Measurements from ENCODE around the gene WDR26. TPM values are rescaled to one million over a fixed set of nuclear protein-coding genes. Genes with fewer than 3 reads are reported as not detected.

The WDR26 gene
- total RNA-seq, 1 donor from 2014 or later, result 106 TPM

DNA sequence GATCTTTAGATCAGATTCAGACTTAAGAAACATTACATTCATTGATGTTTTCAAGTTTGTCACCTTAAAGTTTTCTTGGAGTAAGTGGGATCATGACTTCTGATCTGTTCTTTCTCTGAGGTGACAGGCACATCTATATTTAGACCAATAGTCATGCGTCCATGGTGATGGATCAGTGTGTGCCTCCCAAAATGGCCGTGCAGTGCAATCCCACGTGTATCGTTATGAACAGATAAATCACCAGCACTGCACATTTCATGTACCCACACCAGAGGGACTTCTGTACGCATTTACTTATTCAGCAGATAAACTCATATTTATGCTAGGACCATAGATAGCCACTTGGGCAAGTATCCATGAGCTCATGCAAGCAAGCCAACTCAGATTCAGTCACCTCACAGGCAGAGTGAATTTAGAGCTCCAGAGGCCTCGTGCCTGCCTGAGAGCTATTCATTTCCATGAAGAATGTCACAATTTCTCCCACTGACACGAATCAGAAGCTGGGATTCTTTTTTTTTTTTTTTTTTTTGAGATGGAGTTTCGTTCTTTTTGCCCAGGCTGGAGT, 13.9 kb upstream of the WDR26 start:
- Mint-ChIP-seq H3K4me3 (ENCODE audit: unreplicated experiment) (no peak overlapping the region), H3K4me1 (ENCODE audit: unreplicated experiment) (peaks cover 9% of the 10 kb centered on the region), H3K36me3 (ENCODE audit: unreplicated experiment) (no peaks in the 10 kb centered on the region), H3K9me3 (ENCODE audit: unreplicated experiment) (no peaks in the 10 kb centered on the region), H3K27ac (ENCODE audit: unreplicated experiment) (no peak overlapping the region), H3K27me3 (ENCODE audit: unreplicated experiment) (no peaks in the 10 kb centered on the region)
- TF ChIP-seq, protein P1, sequence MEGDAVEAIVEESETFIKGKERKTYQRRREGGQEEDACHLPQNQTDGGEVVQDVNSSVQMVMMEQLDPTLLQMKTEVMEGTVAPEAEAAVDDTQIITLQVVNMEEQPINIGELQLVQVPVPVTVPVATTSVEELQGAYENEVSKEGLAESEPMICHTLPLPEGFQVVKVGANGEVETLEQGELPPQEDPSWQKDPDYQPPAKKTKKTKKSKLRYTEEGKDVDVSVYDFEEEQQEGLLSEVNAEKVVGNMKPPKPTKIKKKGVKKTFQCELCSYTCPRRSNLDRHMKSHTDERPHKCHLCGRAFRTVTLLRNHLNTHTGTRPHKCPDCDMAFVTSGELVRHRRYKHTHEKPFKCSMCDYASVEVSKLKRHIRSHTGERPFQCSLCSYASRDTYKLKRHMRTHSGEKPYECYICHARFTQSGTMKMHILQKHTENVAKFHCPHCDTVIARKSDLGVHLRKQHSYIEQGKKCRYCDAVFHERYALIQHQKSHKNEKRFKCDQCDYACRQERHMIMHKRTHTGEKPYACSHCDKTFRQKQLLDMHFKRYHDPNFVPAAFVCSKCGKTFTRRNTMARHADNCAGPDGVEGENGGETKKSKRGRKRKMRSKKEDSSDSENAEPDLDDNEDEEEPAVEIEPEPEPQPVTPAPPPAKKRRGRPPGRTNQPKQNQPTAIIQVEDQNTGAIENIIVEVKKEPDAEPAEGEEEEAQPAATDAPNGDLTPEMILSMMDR (IDR thresholded peaks at IDR 0.05), result no peak
- no peak for DNase-seq (ENCODE audit: extremely low spot score, unreplicated experiment)

DNA sequence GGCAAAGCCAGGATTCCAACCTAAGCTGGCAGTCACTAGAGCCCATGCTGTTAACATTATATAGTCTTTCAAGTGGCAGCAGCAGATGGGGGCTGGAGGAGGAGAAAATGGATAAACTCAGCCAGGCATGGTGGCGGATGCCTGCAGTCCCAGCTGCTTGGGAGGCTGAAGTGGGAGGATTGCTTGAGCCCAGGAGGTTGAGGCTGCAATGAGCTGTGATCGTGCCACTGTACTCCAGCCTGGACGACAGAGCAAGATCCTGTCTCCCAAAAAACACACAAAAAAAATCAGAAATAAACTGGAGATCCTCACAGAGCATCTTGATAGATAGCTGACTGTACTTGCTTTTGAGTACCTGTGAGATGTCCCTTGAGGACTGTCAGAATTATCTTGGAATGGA, 13.4 kb upstream of the WDR26 start:
- TF ChIP-seq, protein P1 (IDR thresholded peaks at IDR 0.05), result no peak
- no peaks in the 10 kb centered on the region for H3K9me3 Mint-ChIP-seq (ENCODE audit: unreplicated experiment)
- no peaks in the 10 kb centered on the region for H3K27me3 Mint-ChIP-seq (ENCODE audit: unreplicated experiment)
- H3K36me3 Mint-ChIP-seq (ENCODE audit: unreplicated experiment), result no peaks in the 10 kb centered on the region
- no peak overlapping the region for H3K27ac Mint-ChIP-seq (ENCODE audit: unreplicated experiment)
- H3K4me3 Mint-ChIP-seq (ENCODE audit: unreplicated experiment), result no peak overlapping the region
- peaks cover 9% of the 10 kb centered on the region for H3K4me1 Mint-ChIP-seq (ENCODE audit: unreplicated experiment)
- DNase-seq (ENCODE audit: extremely low spot score, unreplicated experiment), result no peak

DNA sequence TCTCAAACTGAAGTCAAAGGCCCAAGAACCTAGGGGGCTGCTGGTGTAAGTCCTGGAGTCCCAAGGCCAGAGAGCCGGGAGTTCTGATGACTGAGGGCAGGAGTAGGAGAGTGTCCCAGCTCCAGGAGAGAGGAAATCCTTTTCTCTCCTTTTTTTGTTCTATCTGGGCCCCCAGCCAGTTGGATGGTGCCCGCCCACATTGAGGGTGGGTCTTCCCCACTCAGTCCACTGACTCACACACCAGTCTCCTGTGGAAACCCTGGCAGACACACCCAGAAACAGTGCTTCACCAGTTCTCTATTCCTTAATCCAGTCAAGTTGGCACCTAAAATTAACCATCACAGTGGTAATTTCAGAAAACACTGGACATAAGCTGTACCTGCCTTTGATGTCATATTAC, 12.7 kb upstream of the WDR26 start:
- no peak for DNase-seq (ENCODE audit: extremely low spot score, unreplicated experiment)
- Mint-ChIP-seq H3K4me3 (ENCODE audit: unreplicated experiment) (no peak overlapping the region), H3K4me1 (ENCODE audit: unreplicated experiment) (peaks cover 9% of the 10 kb centered on the region), H3K27ac (ENCODE audit: unreplicated experiment) (peak overlapping the region; percentile 18), H3K27me3 (ENCODE audit: unreplicated experiment) (no peaks in the 10 kb centered on the region), H3K36me3 (ENCODE audit: unreplicated experiment) (no peaks in the 10 kb centered on the region), H3K9me3 (ENCODE audit: unreplicated experiment) (no peaks in the 10 kb centered on the region)
- TF ChIP-seq, protein P1 (IDR thresholded peaks at IDR 0.05), result no peak

DNA sequence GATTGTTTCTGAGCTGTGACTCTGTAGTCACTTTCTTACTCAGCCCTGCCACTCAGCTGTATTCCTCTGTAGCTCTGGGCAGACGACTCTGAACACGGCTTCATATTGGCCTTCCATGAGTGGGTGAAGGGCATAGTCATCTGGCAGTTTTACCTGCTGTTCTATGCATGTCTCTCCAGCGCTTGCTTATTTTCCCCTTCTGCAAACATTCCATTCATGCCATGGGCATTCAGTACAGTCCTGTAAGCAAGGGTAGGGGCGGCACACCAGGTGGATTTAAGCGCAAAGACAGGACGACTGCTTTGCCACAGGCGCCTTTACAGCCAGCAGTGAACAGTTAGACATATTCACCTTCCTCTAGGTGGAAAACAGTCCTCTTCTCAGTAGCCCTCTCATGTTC, 4.4 kb upstream of the WDR26 start:
- Mint-ChIP-seq H3K36me3 (ENCODE audit: unreplicated experiment) (peaks cover 3% of the 10 kb centered on the region), H3K4me3 (ENCODE audit: unreplicated experiment) (no peak overlapping the region)
- TF ChIP-seq, protein P1 (IDR thresholded peaks at IDR 0.05), result no peak

DNA sequence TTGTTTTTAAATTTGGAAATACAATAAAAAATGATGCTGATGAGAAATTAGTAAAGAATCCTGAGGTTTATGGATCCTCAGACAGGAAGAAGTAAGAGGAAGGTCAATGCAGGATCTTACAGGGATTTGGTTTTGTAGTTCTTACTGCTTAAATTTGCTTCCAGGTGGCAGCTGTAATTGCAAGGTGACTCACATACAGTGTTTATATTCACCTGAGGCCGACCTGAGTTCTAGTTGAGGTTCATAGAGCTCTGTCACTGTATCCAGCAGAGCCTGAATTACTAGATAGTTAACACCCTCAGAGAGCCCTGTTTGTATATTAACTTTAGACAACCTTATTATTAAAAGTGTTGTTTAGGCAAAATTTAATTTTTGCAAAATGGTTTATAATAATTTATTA, 1.4 kb upstream of the WDR26 start:
- peak overlapping the region; percentile 95 for H3K4me3 Mint-ChIP-seq (ENCODE audit: unreplicated experiment)
- no peaks in the 10 kb centered on the region for H3K27me3 Mint-ChIP-seq (ENCODE audit: unreplicated experiment)
- TF ChIP-seq, protein P1 (IDR thresholded peaks at IDR 0.05), result no peak
- peaks cover 7% of the 10 kb centered on the region for H3K36me3 Mint-ChIP-seq (ENCODE audit: unreplicated experiment)
- H3K27ac Mint-ChIP-seq (ENCODE audit: unreplicated experiment), result peak overlapping the region; percentile 94
- no peaks in the 10 kb centered on the region for H3K9me3 Mint-ChIP-seq (ENCODE audit: unreplicated experiment)
- peaks cover 26% of the 10 kb centered on the region for H3K4me1 Mint-ChIP-seq (ENCODE audit: unreplicated experiment)
- no peak for DNase-seq (ENCODE audit: extremely low spot score, unreplicated experiment)

More for the DNA sequence above, 4.4 kb upstream of the WDR26 start:
- H3K27ac Mint-ChIP-seq (ENCODE audit: unreplicated experiment), result no peak overlapping the region
- no peak for DNase-seq (ENCODE audit: extremely low spot score, unreplicated experiment)
- H3K9me3 Mint-ChIP-seq (ENCODE audit: unreplicated experiment), result no peaks in the 10 kb centered on the region
- peaks cover 10% of the 10 kb centered on the region for H3K4me1 Mint-ChIP-seq (ENCODE audit: unreplicated experiment)
- no peaks in the 10 kb centered on the region for H3K27me3 Mint-ChIP-seq (ENCODE audit: unreplicated experiment)
